Mesendoderm (in vitro differentiated cells): ENCODE measurements around the gene ENTREP1. TPM values are rescaled to one million over a fixed set of nuclear protein-coding genes. Genes with fewer than 3 reads are reported as not detected.
A peak's percentile ranks its signal among the peaks of the same experiment; 100 is the strongest.

Experiments used
- DNase-seq: peaks from one replicate; pipeline ENCODE4 v3.0.0; 2013
- H2AK5ac ChIP-seq: 2 replicates; pipeline ENCODE4 v1.6.1; 2013; ENCODE audit warnings: low read length, inconsistent platforms
- H2BK120ac ChIP-seq: 2 replicates; pipeline ENCODE4 v1.6.1; 2013; ENCODE audit warnings: low read depth, mild to moderate bottlenecking, low read length, moderate library complexity, mixed read lengths
- H2BK15ac ChIP-seq: replicated peaks from 2 replicates; pipeline ENCODE4 v1.6.1; 2013; ENCODE audit warnings: low read depth, mild to moderate bottlenecking, moderate library complexity
- H2BK5ac ChIP-seq: 2 replicates; pipeline ENCODE4 v1.6.1; 2013; ENCODE audit warnings: low read length, inconsistent platforms
- H3K18ac ChIP-seq: 2 replicates; pipeline ENCODE4 v1.6.1; 2013; ENCODE audit warnings: mild to moderate bottlenecking, low read length, mixed read lengths
- H3K23ac ChIP-seq: one replicate; pipeline ENCODE4 v1.6.1; 2013; ENCODE audit warnings: low read length
- H3K27ac ChIP-seq: 2 replicates; pipeline ENCODE4 v1.5.1; 2013; ENCODE audit warnings: low read depth, mild to moderate bottlenecking, inconsistent platforms, low read length, moderate library complexity
- H3K27me3 ChIP-seq: 2 replicates; pipeline ENCODE4 v1.6.1; 2013; ENCODE audit warnings: low read length, control low read depth, mild to moderate bottlenecking, inconsistent platforms; ENCODE audit not compliant: insufficient read depth, poor library complexity
- H3K36me3 ChIP-seq: 2 replicates; pipeline ENCODE4 v1.6.1; 2013; ENCODE audit warnings: low read length, inconsistent platforms; ENCODE audit not compliant: control insufficient read depth, insufficient read depth
- H3K4ac ChIP-seq: one replicate; pipeline ENCODE4 v1.6.1; 2013; ENCODE audit warnings: low read depth, mild to moderate bottlenecking, low read length, moderate library complexity
- H3K4me1 ChIP-seq: 2 replicates; pipeline ENCODE4 v1.6.1; 2013; ENCODE audit warnings: low read depth, low read length, inconsistent platforms; ENCODE audit not compliant: control insufficient read depth
- H3K4me2 ChIP-seq: 2 replicates; pipeline ENCODE4 v1.6.1; 2013; ENCODE audit warnings: low read length
- H3K4me3 ChIP-seq: 2 replicates; pipeline ENCODE4 v1.5.1; 2013; ENCODE audit warnings: mild to moderate bottlenecking, low read length
- H3K56ac ChIP-seq: one replicate; pipeline ENCODE4 v1.6.1; 2013; ENCODE audit warnings: low read length
- H3K79me1 ChIP-seq: 2 replicates; pipeline ENCODE4 v1.6.1; 2013; ENCODE audit warnings: low read length, inconsistent platforms
- H3K79me2 ChIP-seq: 2 replicates; pipeline ENCODE4 v1.6.1; 2013; ENCODE audit warnings: mild to moderate bottlenecking, low read length; ENCODE audit not compliant: control insufficient read depth, insufficient read depth
- H3K9ac ChIP-seq: 2 replicates; pipeline ENCODE4 v1.6.1; 2013; ENCODE audit warnings: low read length, inconsistent platforms
- H4K5ac ChIP-seq: one replicate; pipeline ENCODE4 v1.6.1; 2013; ENCODE audit warnings: low read length
- H4K8ac ChIP-seq: one replicate; pipeline ENCODE4 v1.6.1; 2013; ENCODE audit warnings: low read depth, mild to moderate bottlenecking, control low read depth, low read length, moderate library complexity
- WGBS: extraction: QIAGEN DNeasy Blood & Tissue Kit; methylation state at CpG from one replicate; pipeline ENCODE4 v1.1.7; 2013; ENCODE audit warnings: low lambda C conversion rate, missing lambda C conversion rate; ENCODE audit not compliant: insufficient coverage; ENCODE audit errors: extremely low coverage; 5-methylcytosine and 5-hydroxymethylcytosine counted together
- polyA plus RNA-seq, 2 experiments: library from polyadenylated mRNA; stranded (reverse); fragments of 200-250 nt; gene quantifications; one replicate each; pipeline ENCODE4 v1.2.3, GENCODE V29; 2013

The ENTREP1 gene
- 28.2 TPM for polyA plus RNA-seq (2013, experiment 1 of 2)
- 28.1 TPM for polyA plus RNA-seq (2013, experiment 2 of 2)

- no peaks in the 10 kb centered on the region for H3K27me3 ChIP-seq
These were observed at the start of gene ENTREP1 for GRCh38 chr9:69324549-69325401. TSS of gene ENTREP1 (plus strand) at chr9:69325215. CDS start at chr9:69325310, 95 bp downstream.

GRCh38 chr9:69276775-69277174, 48.2 kb upstream of the ENTREP1 start:
- no peak overlapping the region for H2BK15ac ChIP-seq

More at GRCh38 chr9:69324549-69325401, at the start of gene ENTREP1:
- DNase-seq, result peak; percentile 83
- H3K18ac ChIP-seq, result peak within 1 kb of the TSS; percentile 95
- peak within 1 kb of the TSS; percentile 66 for H3K4me2 ChIP-seq
- no peak within 1 kb of the TSS for H2BK120ac ChIP-seq
- H3K79me1 ChIP-seq, result peaks cover 6% of the 10 kb centered on the region
- H3K27ac ChIP-seq, result peak within 1 kb of the TSS; percentile 51
- H2BK5ac ChIP-seq, result no peak within 1 kb of the TSS
- H4K8ac ChIP-seq, result no peak within 1 kb of the TSS
- WGBS, result no CpG with 5 or more reads among the region's 81 CpGs
- H3K23ac ChIP-seq, result peak within 1 kb of the TSS; percentile 67
- H3K9ac ChIP-seq, result peak within 1 kb of the TSS; percentile 81
- no peak within 1 kb of the TSS for H2BK15ac ChIP-seq
- H3K4ac ChIP-seq, result peak within 1 kb of the TSS; percentile 81
- H4K5ac ChIP-seq, result no peak within 1 kb of the TSS
- peak within 1 kb of the TSS; percentile 92 for H3K56ac ChIP-seq
- no peaks in the 10 kb centered on the region for H3K36me3 ChIP-seq
- peak within 1 kb of the TSS; percentile 60 for H3K4me3 ChIP-seq
- peaks cover 16% of the 10 kb centered on the region for H3K79me2 ChIP-seq
- H2AK5ac ChIP-seq, result no peak within 1 kb of the TSS
- peaks cover 4% of the 10 kb centered on the region for H3K4me1 ChIP-seq

DNA sequence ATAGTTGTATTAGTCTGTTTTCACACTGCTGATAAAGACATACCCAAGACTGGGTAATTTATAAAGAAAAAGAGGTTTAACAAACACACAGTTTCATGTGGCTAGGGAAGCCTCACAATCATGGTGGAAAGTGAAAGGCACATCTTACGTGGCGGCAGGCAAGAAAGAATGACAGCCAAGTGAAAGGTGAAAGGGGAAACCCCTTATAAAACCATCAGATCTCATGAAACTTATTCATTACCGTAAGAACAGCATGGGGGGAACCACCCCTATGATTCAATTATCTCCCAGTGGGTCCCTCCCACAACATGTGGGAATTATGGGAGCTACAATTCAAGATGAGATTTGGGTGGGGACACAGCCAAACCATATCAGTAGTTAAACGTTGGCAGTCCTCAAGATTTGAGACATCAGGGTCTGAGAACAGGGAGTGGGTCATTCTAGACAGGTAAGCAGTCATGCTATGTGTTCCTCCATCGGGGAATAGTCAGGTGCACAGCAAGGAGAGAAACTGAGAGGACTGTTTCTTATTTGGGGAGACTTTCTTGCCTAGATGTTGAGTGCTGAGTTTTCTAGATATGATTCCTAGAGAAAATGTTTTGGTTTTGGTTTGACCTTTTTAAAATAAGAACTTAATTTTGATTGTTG, 45.8 kb upstream of the ENTREP1 start:
- H3K9ac ChIP-seq, result no peak overlapping the region
- no peak overlapping the region for H3K4ac ChIP-seq
- no peak overlapping the region for H4K5ac ChIP-seq
- H2AK5ac ChIP-seq, result no peak overlapping the region
- H3K79me1 ChIP-seq, result no peaks in the 10 kb centered on the region
- H2BK5ac ChIP-seq, result peak overlapping the region; percentile 26
- no peak overlapping the region for H3K27ac ChIP-seq
- H3K4me2 ChIP-seq, result no peak overlapping the region
- peak overlapping the region; percentile 61 for H2BK120ac ChIP-seq
- no peak overlapping the region for H3K23ac ChIP-seq
- no peaks in the 10 kb centered on the region for H3K4me1 ChIP-seq
- no peaks in the 10 kb centered on the region for H3K36me3 ChIP-seq
- no peak overlapping the region for H3K4me3 ChIP-seq
- H3K27me3 ChIP-seq, result no peaks in the 10 kb centered on the region
- H3K18ac ChIP-seq, result peak overlapping the region; percentile 60
- DNase-seq, result no peak
- no peaks in the 10 kb centered on the region for H3K79me2 ChIP-seq
- no peak overlapping the region for H2BK15ac ChIP-seq
- peak overlapping the region; percentile 65 for H3K56ac ChIP-seq
- no peak overlapping the region for H4K8ac ChIP-seq
- WGBS, result no CpG with 5 or more reads among the region's 5 CpGs

More at GRCh38 chr9:69276775-69277174, 48.2 kb upstream of the ENTREP1 start:
- Histone ChIP-seq H3K27ac (no peak overlapping the region), H3K18ac (no peak overlapping the region), H3K23ac (no peak overlapping the region), H3K9ac (no peak overlapping the region), H4K5ac (no peak overlapping the region), H2BK5ac (no peak overlapping the region), H3K56ac (no peak overlapping the region), H3K79me1 (no peaks in the 10 kb centered on the region), H3K4me3 (no peak overlapping the region), H4K8ac (no peak overlapping the region), H2AK5ac (peak overlapping the region; percentile 10), H3K79me2 (no peaks in the 10 kb centered on the region), H2BK120ac (no peak overlapping the region), H3K4ac (no peak overlapping the region), H3K36me3 (no peaks in the 10 kb centered on the region), H3K4me1 (no peaks in the 10 kb centered on the region), H3K27me3 (no peaks in the 10 kb centered on the region), H3K4me2 (no peak overlapping the region)
- WGBS, result no CpG with 5 or more reads among the region's 5 CpGs
- peak; percentile 40 for DNase-seq

DNA sequence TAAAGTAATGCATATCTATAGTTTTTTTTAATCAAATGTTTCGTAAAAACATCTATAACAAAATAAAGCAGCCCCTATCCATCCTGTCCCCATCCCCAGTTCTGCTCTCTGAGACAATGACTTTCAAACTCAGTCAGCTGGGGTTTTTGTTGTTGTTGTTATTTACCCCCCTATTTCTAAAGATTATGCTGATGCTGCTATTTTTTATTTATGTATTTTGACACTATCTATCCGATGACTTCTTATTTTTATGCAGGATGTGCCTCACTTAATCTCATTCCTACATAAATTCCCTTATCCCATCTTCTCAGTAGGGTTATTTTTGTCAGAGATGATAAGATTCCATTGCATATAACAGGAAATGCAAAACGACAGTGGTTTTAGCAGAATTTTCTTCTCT, 45.3 kb upstream of the ENTREP1 start:
- no peak overlapping the region for H2BK120ac ChIP-seq
- no peak overlapping the region for H3K4ac ChIP-seq
- H3K4me1 ChIP-seq, result no peaks in the 10 kb centered on the region
- WGBS, result no CpG with 5 or more reads among the region's 3 CpGs
- DNase-seq, result peak; percentile 38
- H2BK15ac ChIP-seq, result no peak overlapping the region
- H3K27me3 ChIP-seq, result no peaks in the 10 kb centered on the region
- H3K79me2 ChIP-seq, result no peaks in the 10 kb centered on the region
- H3K23ac ChIP-seq, result no peak overlapping the region
- no peak overlapping the region for H3K27ac ChIP-seq
- H4K8ac ChIP-seq, result no peak overlapping the region
- H2AK5ac ChIP-seq, result no peak overlapping the region
- no peak overlapping the region for H3K4me2 ChIP-seq
- no peak overlapping the region for H4K5ac ChIP-seq
- H3K36me3 ChIP-seq, result no peaks in the 10 kb centered on the region
- no peak overlapping the region for H3K9ac ChIP-seq
- no peak overlapping the region for H3K56ac ChIP-seq
- no peak overlapping the region for H2BK5ac ChIP-seq
- no peaks in the 10 kb centered on the region for H3K79me1 ChIP-seq
- no peak overlapping the region for H3K4me3 ChIP-seq
- H3K18ac ChIP-seq, result no peak overlapping the region

DNA sequence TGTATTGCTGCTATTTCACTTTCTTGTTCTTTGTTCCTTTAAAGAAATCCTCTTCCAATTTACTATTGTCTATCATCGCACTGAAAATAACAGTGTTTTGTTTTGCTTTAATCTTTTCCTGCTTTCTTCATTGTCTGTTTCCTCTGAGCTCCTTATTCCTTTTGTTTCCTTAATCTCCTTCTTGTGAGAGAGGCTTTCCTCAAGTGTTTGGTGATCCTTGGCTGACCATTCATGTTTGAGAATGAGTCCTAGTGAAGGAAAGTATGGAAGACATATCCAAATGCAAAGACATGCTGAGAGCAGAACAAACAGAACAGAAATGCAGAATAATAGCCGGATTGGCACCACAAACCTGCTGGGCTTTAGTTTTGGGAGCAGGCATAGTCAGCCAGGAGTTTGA, 42.0 kb upstream of the ENTREP1 start:
- H4K8ac ChIP-seq, result no peak overlapping the region
- H3K27ac ChIP-seq, result no peak overlapping the region
- H2BK5ac ChIP-seq, result no peak overlapping the region
- no peak overlapping the region for H3K4me3 ChIP-seq
- H2BK15ac ChIP-seq, result no peak overlapping the region
- H3K18ac ChIP-seq, result no peak overlapping the region
- H3K4me2 ChIP-seq, result no peak overlapping the region
- no peaks in the 10 kb centered on the region for H3K79me2 ChIP-seq
- H3K9ac ChIP-seq, result no peak overlapping the region
- no peak overlapping the region for H3K56ac ChIP-seq
- no peak overlapping the region for H4K5ac ChIP-seq
- H2BK120ac ChIP-seq, result no peak overlapping the region
- no peaks in the 10 kb centered on the region for H3K27me3 ChIP-seq
- peak; percentile 61 for DNase-seq
- H2AK5ac ChIP-seq, result no peak overlapping the region
- WGBS, result no CpG with 5 or more reads among the region's 2 CpGs
- H3K79me1 ChIP-seq, result no peaks in the 10 kb centered on the region
- H3K4me1 ChIP-seq, result no peaks in the 10 kb centered on the region
- H3K4ac ChIP-seq, result no peak overlapping the region
- no peaks in the 10 kb centered on the region for H3K36me3 ChIP-seq
- H3K23ac ChIP-seq, result no peak overlapping the region
